ENCODE results near the gene OR56B1. TPM values are rescaled to one million over a fixed set of nuclear protein-coding genes. Genes with fewer than 3 reads are reported as not detected.
"Not testable (repeated sequence)": the region's sequence is repeated elsewhere in the genome, so short reads cannot be mapped to it uniquely, and the experiment has no call there.

The OR56B1 gene
- total and polyA plus RNA-seq, 2 of the 8 experiments (the other 6 are each of a cell fraction or from before 2014, with no cell fraction given) = 0.20 TPM; not detected in 1

- H3K23ac ChIP-seq (ENCODE audit: insufficient read length); DNase-seq (ENCODE audit: low read depth in 1 of 2, low spot score in 2 of 2); H4K5ac ChIP-seq (ENCODE audit: insufficient read length, low read depth, low read length); H3K27me3 ChIP-seq (replicated peaks in 1 of 4; ENCODE audit: control insufficient read depth in 3 of 4, extremely low read depth in 1 of 4, insufficient read depth in 3 of 4, low read length in 3 of 4); H2BK20ac ChIP-seq (ENCODE audit: low read length); H3K9ac ChIP-seq (replicated peaks in 1 of 4; ENCODE audit: extremely low read depth in 1 of 4, low read depth in 3 of 4, low read length in 3 of 4); H3K56ac ChIP-seq (replicated peaks; ENCODE audit: insufficient read length, low read depth, low read length); H3K18ac ChIP-seq (ENCODE audit: extremely low read depth, low read length); H4K8ac ChIP-seq (ENCODE audit: extremely low read depth, insufficient read depth, low read length); H2AFZ ChIP-seq (ENCODE audit: low read length); H2AK5ac ChIP-seq (ENCODE audit: low read depth, low read length); H2BK12ac ChIP-seq (ENCODE audit: low read depth, low read length); H2BK120ac ChIP-seq (replicated peaks; ENCODE audit: low read depth, low read length); H3K4ac ChIP-seq (replicated peaks; ENCODE audit: insufficient read length, low read depth, low read length); POLR2A ChIA-PET (ENCODE audit: partially characterized antibody); H3K14ac ChIP-seq (ENCODE audit: insufficient read length); FAIRE-seq; H3K79me1 ChIP-seq (ENCODE audit: low read depth, low read length); H3K9me3 ChIP-seq (ENCODE audit: insufficient read depth in 2 of 2, low read depth in 1 of 2, low read length in 1 of 2); H3K27ac ChIP-seq (ENCODE audit: low read depth, low read length); H3K23me2 ChIP-seq (ENCODE audit: low read depth, low read length); H4K20me1 ChIP-seq (replicated peaks in 1 of 2; ENCODE audit: control insufficient read depth in 1 of 2, insufficient read depth in 2 of 2, low read length in 2 of 2); H4K91ac ChIP-seq (replicated peaks; ENCODE audit: insufficient read length, low read length): not testable (repeated sequence)
- peaks cover 0 to 12% (median 2%) of the 10 kb centered on the region in 4 experiments; a peak in 4 of 7 replicates for H3K4me1 ChIP-seq (replicated peaks in 1 of 4; ENCODE audit: control insufficient read depth in 3 of 4, insufficient read depth in 4 of 4, low read length in 3 of 4)
- peaks cover 0 to 46% of the 10 kb centered on the region in 2 experiments; a peak in 2 of 4 replicates for H3K79me2 ChIP-seq (ENCODE audit: control insufficient read depth in 1 of 2, insufficient read depth in 2 of 2, low read length in 2 of 2)
- H3K4me3 ChIP-seq (ENCODE audit: extremely low read depth in 1 of 4, insufficient read depth in 2 of 4, low read depth in 3 of 4, low read length in 4 of 4) = peak overlapping the region; percentile 30 to 62 (median 46); a peak in 6 of 8 replicates
- CTCF ChIA-PET (ENCODE audit: partially characterized antibody) = interaction anchor here (1.1 kb wide), 1 partner anchor 13 kb away, joined by 3 read pairs; no protein-coding TSS in a partner anchor
- H2BK5ac ChIP-seq (ENCODE audit: low read depth, low read length) = 0 out of 2 replicates have a peak overlapping the region, but pooled peaks have one; percentile 74
- peak overlapping the region; percentile 70 to 87 for H3K4me2 ChIP-seq (ENCODE audit: insufficient read depth in 1 of 2, low read depth in 2 of 2, low read length in 2 of 2)
- WGBS, 2 experiments (ENCODE audit: extremely low coverage in 1 of 2, insufficient coverage in 1 of 2, insufficient read length in 1 of 2, insufficient replicate concordance in 2 of 2, low coverage in 1 of 2, low lambda C conversion rate in 2 of 2, missing lambda C conversion rate in 1 of 2) = 80% methylated on average over 12 of the region's 12 CpGs; no CpG with 5 or more reads in 1 of the 2 experiments
- H2BK15ac ChIP-seq (ENCODE audit: low read length) = peak overlapping the region; percentile 31; the same call in 1 of the 2 replicates
- H3K36me3 ChIP-seq (ENCODE audit: control insufficient read depth in 2 of 4, insufficient read depth in 4 of 4, low read length in 3 of 4) = peaks cover 0 to 13% (median 7%) of the 10 kb centered on the region in 4 experiments; a peak in 5 of 8 replicates
Measured at GRCh38 chr11:5691238-5691963, 44.8 kb upstream of the OR56B1 start.

Measured in H1 (cell line).